Measurements from ENCODE around the gene ZNF423.

ZNF423 gene

GRCh38 chr16:49657736-49658465, 198.0 kb downstream of the ZNF423 start:
- DNase-seq: no peak

- no peak for DNase-seq
Observed at GRCh38 chr16:49654425-49654824, 201.5 kb downstream of the ZNF423 start.

- no peak for DNase-seq
Observed at GRCh38 chr16:49653577-49653976, 202.3 kb downstream of the ZNF423 start.

GRCh38 chr16:49653173-49653570, 202.7 kb downstream of the ZNF423 start:
- DNase-seq: no peak

GRCh38 chr16:49652456-49653172, 203.3 kb downstream of the ZNF423 start:
- no peak for DNase-seq

GRCh38 chr16:49651996-49652395, 203.9 kb downstream of the ZNF423 start:
- DNase-seq: no peak

GRCh38 chr16:49651226-49651625, 204.7 kb downstream of the ZNF423 start:
- DNase-seq: no peak

GRCh38 chr16:49650603-49651002, 205.3 kb downstream of the ZNF423 start:
- no peak for DNase-seq

GRCh38 chr16:49649013-49649765, 206.7 kb downstream of the ZNF423 start:
- no peak for DNase-seq

GRCh38 chr16:49647673-49648072, 208.2 kb downstream of the ZNF423 start:
- no peak for DNase-seq

- DNase-seq: no peak
Observed at GRCh38 chr16:49645263-49645662, 210.6 kb downstream of the ZNF423 start.

- no peak for DNase-seq
Observed at GRCh38 chr16:49644145-49644463, 211.8 kb downstream of the ZNF423 start.

- DNase-seq: no peak
Observed at GRCh38 chr16:49643429-49644144, 212.3 kb downstream of the ZNF423 start.

GRCh38 chr16:49641250-49641649, 214.7 kb downstream of the ZNF423 start:
- DNase-seq: no peak

GRCh38 chr16:49640581-49640980, 215.3 kb downstream of the ZNF423 start:
- no peak for DNase-seq

GRCh38 chr16:49639739-49640431, 216.0 kb downstream of the ZNF423 start:
- no peak for DNase-seq

- no peak for DNase-seq
Observed at GRCh38 chr16:49638673-49639610, 217.0 kb downstream of the ZNF423 start.

- no peak for DNase-seq
Observed at GRCh38 chr16:49637933-49638672, 217.8 kb downstream of the ZNF423 start.

GRCh38 chr16:49637511-49637910, 218.4 kb downstream of the ZNF423 start:
- DNase-seq: no peak

- DNase-seq: no peak
Observed at GRCh38 chr16:49636608-49637007, 219.3 kb downstream of the ZNF423 start.
